Measurements from ENCODE around the gene SAPCD1. TPM values are rescaled to one million over a fixed set of nuclear protein-coding genes. Genes with fewer than 3 reads are reported as not detected.

The SAPCD1 gene
- 1 to 10 TPM; 7.9 to 8.4 TPM for total RNA-seq
- polyA plus RNA-seq (2013, experiment 1 of 2), result 11.6 TPM
- 9.9 TPM for polyA plus RNA-seq (2013, experiment 2 of 2)
- long read RNA-seq, experiment 1, result 0 reads
- long read RNA-seq, experiment 2, result 0 reads
- long read RNA-seq, experiment 3, partial matches to known transcripts, result 0 of 1 reads
- long read RNA-seq, experiment 3, other reads (novel, unspliced or antisense), result 0 of 1 reads
- long read RNA-seq, experiment 4, result 0 reads

DNA sequence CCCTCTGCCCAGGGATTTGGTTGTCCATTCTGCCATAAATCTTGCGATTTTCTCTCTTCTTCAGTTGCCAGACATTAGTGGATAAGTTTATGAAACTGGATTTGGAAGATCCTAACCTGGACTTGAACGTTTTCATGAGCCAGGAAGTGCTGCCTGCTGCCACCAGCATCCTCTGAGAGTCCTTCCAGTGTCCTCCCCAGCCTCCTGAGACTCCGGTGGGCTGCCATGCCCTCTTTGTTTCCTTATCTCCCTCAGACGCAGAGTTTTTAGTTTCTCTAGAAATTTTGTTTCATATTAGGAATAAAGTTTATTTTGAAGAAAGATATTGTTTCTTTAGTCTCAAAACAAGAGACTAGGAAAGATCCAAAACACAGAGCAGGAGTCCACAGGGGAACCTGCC, at the start of gene SAPCD1:
TSS of gene SAPCD1 (plus strand) at position 301 of the 400 bp plus-strand sequence. CDS start 399 bp downstream, outside the sequence.
- H3K36me3 ChIP-seq (ENCODE audit: control insufficient read depth, insufficient read depth, low read length), result no peaks in the 10 kb centered on the region
- TF ChIP-seq, protein P1, sequence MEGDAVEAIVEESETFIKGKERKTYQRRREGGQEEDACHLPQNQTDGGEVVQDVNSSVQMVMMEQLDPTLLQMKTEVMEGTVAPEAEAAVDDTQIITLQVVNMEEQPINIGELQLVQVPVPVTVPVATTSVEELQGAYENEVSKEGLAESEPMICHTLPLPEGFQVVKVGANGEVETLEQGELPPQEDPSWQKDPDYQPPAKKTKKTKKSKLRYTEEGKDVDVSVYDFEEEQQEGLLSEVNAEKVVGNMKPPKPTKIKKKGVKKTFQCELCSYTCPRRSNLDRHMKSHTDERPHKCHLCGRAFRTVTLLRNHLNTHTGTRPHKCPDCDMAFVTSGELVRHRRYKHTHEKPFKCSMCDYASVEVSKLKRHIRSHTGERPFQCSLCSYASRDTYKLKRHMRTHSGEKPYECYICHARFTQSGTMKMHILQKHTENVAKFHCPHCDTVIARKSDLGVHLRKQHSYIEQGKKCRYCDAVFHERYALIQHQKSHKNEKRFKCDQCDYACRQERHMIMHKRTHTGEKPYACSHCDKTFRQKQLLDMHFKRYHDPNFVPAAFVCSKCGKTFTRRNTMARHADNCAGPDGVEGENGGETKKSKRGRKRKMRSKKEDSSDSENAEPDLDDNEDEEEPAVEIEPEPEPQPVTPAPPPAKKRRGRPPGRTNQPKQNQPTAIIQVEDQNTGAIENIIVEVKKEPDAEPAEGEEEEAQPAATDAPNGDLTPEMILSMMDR (conservative IDR thresholded peaks at IDR 0.05), result no peak
- Mint-ChIP-seq H3K4me3 (no peak within 1 kb of the TSS), H3K4me1 (peaks cover 18% of the 10 kb centered on the region), H3K9me3 (no peaks in the 10 kb centered on the region), H3K36me3 (ENCODE audit: low read depth) (peaks cover 25% of the 10 kb centered on the region), H3K27ac (peak within 1 kb of the TSS; percentile 77), H3K27me3 (ENCODE audit: insufficient read depth) (no peaks in the 10 kb centered on the region)
- H3K27me3 ChIP-seq (ENCODE audit: control insufficient read depth, insufficient read depth, low read length, poor library complexity, severe bottlenecking), result no peaks in the 10 kb centered on the region
- H3K4me3 ChIP-seq (ENCODE audit: low read length), result no peak within 1 kb of the TSS
- no peaks in the 10 kb centered on the region for H3K9me3 ChIP-seq (ENCODE audit: control insufficient read depth, low read length)
- H3K9ac ChIP-seq (ENCODE audit: extremely low read depth, low read length, poor library complexity, severe bottlenecking), result no peak within 1 kb of the TSS
- DNase-seq, result no peak
- H3K4me1 ChIP-seq (ENCODE audit: control insufficient read depth, insufficient read depth, low read length), result no peaks in the 10 kb centered on the region
- peak within 1 kb of the TSS; percentile 86 for H3K27ac ChIP-seq (ENCODE audit: low read depth, low read length)
- 81 to 90% methylated on average over 3 to 4 of the region's 4 CpGs for WGBS, 2 experiments (ENCODE audit: insufficient coverage in 1 of 2, insufficient read length in 1 of 2)

DNA sequence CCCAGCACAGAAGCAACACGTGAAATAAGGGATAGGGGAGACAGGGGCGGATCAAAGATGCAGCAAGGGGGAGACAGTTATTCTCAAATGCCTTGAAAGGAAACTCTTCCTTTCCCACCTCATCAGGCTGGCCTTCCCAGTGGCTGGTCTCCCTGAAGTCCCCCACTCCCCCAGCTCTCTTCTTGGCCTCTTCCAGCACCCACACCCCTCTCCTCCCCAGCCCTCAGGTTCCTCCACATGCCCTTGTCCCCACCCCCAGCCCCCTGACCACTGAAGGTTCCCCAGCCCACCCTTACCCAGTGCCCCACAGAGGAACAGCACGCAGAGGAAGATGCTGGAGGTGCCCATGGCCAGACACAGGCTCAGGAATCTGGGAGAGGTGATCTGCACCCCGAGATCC, 49.0 kb upstream of the SAPCD1 start:
- no peak for DNase-seq
- peak overlapping the region; percentile 67 for H3K27ac ChIP-seq (ENCODE audit: low read depth, low read length)
- Mint-ChIP-seq H3K27ac (peak overlapping the region; percentile 95), H3K27me3 (ENCODE audit: insufficient read depth) (no peaks in the 10 kb centered on the region), H3K4me3 (peak overlapping the region; percentile 14), H3K4me1 (peaks cover 41% of the 10 kb centered on the region), H3K9me3 (no peaks in the 10 kb centered on the region), H3K36me3 (ENCODE audit: low read depth) (no peaks in the 10 kb centered on the region)
- no peaks in the 10 kb centered on the region for H3K9me3 ChIP-seq (ENCODE audit: control insufficient read depth, low read length)
- WGBS, 2 experiments (ENCODE audit: insufficient coverage in 1 of 2, insufficient read length in 1 of 2), result 60 to 75% methylated on average over 2 to 4 of the region's 4 CpGs
- TF ChIP-seq, protein P1 (conservative IDR thresholded peaks at IDR 0.05), result no peak
- H3K27me3 ChIP-seq (ENCODE audit: control insufficient read depth, insufficient read depth, low read length, poor library complexity, severe bottlenecking), result no peaks in the 10 kb centered on the region
- no peaks in the 10 kb centered on the region for H3K36me3 ChIP-seq (ENCODE audit: control insufficient read depth, insufficient read depth, low read length)
- H3K4me3 ChIP-seq (ENCODE audit: low read length), result no peak overlapping the region
- peaks cover 7% of the 10 kb centered on the region for H3K4me1 ChIP-seq (ENCODE audit: control insufficient read depth, insufficient read depth, low read length)
- peak overlapping the region; percentile 18 for H3K9ac ChIP-seq (ENCODE audit: extremely low read depth, low read length, poor library complexity, severe bottlenecking)

DNA sequence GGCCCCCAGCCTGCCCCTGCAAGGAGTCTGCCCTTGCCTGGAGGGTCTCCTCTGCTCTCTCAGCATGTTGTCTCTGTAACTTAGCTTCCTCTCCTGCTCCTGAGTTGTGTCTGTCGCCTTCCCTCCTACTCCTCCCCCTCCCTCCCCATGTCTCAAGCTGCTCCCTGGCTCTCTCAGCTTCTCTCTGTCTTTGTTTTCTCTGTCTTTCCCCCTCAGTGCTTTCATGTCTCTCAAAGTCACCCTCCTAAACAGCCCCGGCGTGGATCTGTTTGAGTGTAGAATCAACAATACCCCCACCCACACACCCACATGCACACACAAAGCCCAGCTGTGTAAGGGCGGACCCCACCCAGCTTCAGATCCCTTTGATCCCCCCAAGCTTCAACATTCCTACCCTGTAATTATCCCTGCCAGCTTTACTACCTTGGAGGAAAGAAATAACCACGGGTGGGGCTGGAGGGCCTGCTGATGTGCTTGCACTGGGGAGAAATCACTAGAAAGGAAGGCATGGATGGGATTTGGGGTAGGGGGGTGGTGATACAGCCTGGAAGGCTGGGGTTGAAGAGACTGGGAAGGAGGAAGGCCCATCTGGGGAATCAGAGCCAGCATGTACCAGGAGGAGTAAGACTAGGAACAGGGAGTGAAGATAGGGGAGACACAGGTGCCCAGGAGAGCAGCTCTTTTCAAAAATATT, 48.3 kb upstream of the SAPCD1 start:
- Histone ChIP-seq H3K4me3 (ENCODE audit: low read length) (no peak overlapping the region), H3K9ac (ENCODE audit: extremely low read depth, low read length, poor library complexity, severe bottlenecking) (peak overlapping the region; percentile 18), H3K36me3 (ENCODE audit: control insufficient read depth, insufficient read depth, low read length) (no peaks in the 10 kb centered on the region), H3K27ac (ENCODE audit: low read depth, low read length) (peak overlapping the region; percentile 67), H3K9me3 (ENCODE audit: control insufficient read depth, low read length) (no peaks in the 10 kb centered on the region), H3K4me1 (ENCODE audit: control insufficient read depth, insufficient read depth, low read length) (peaks cover 7% of the 10 kb centered on the region), H3K27me3 (ENCODE audit: control insufficient read depth, insufficient read depth, low read length, poor library complexity, severe bottlenecking) (no peaks in the 10 kb centered on the region)
- no peaks in the 10 kb centered on the region for H3K27me3 Mint-ChIP-seq (ENCODE audit: insufficient read depth)
- no peaks in the 10 kb centered on the region for H3K9me3 Mint-ChIP-seq
- peaks cover 45% of the 10 kb centered on the region for H3K4me1 Mint-ChIP-seq
- no peaks in the 10 kb centered on the region for H3K36me3 Mint-ChIP-seq (ENCODE audit: low read depth)
- H3K4me3 Mint-ChIP-seq, result peak overlapping the region; percentile 14
- DNase-seq, result peak; percentile 79
- TF ChIP-seq, protein P1 (conservative IDR thresholded peaks at IDR 0.05), result no peak
- H3K27ac Mint-ChIP-seq, result peak overlapping the region; percentile 95
- 0 to 18% methylated on average over 3 to 5 of the region's 5 CpGs for WGBS, 2 experiments (ENCODE audit: insufficient coverage in 1 of 2, insufficient read length in 1 of 2)

Measured in endodermal cell (in vitro differentiated cells).